Right ventricle myocardium superior (tissue), 1 donor: ENCODE measurements around the gene RTN1. TPM values are rescaled to one million over a fixed set of nuclear protein-coding genes. Genes with fewer than 3 reads are reported as not detected.

Experiments used
- ATAC-seq: fragments of 200-7000 bp; cut with Tn5 transposase; one replicate; pipeline ENCODE4 v1.9.1; 2020; ENCODE audit warnings: mild to moderate bottlenecking; ENCODE audit not compliant: poor library complexity
- DNase-seq: peaks from one replicate; pipeline ENCODE4 v3.0.0-alpha.2; 2020
- intact Hi-C: fragments of 100-400 bp; cut with DNase I; formaldehyde crosslinking; loops from one replicate; pipeline ENCODE4 v1.11.2; 2022
- total RNA-seq: library from RNA; stranded (reverse); fragmentation: NEBNext Ultra II Directional; extraction: Animal tissue kit (Norgen Biotek cat#: 25700); gene quantifications from one replicate; pipeline ENCODE4 v1.2.1, GENCODE V29; 2021
- donor health status: DM: no; HTN: yes; CAD: no; lungs with severe emphysema.

The RTN1 gene
- total RNA-seq, 1 donor from 2014 or later: 1.1 TPM

GRCh38 chr14:59739794-59740193 lies 130.8 kb downstream of the RTN1 start:
- ATAC-seq (peak; percentile 51), DNase-seq (peak; percentile 49)

GRCh38 chr14:59728304-59728703 lies 142.3 kb downstream of the RTN1 start:
- DNase-seq: no peak
- intact Hi-C loops: no loop called here
- ATAC-seq: no peak

More at GRCh38 chr14:59739794-59740193, 130.8 kb downstream of the RTN1 start:
- intact Hi-C loops: no loop called here

DNA sequence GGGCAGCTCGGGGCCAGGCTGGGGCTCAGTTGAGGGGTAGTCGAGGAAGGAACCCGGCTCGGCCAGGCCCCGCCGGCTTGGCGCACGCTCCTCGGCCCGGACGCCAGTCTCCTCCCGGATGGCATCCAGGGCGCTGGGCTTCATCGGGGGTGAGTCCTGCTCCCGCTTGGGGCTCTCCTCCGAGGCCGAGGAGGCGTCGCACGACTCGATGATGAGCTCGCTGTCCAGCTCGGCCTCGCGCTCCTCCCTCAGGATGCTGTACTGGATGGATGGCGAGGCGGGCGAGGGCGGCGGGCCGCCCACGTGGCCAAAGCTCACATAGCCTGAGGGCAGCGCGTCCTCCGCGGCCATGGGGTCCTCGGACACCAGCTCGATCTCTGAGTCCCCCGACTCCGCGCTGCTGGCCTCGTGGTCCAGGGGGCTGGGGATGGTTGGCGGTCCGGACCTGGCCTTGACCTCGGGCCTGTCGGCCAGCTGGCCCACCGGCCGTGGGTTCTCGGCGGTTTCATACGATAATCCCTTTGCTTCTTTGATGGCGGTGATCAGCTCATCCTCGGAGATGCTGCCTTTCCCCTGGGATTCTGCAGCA lies 143.4 kb downstream of the RTN1 start:
- DNase-seq (no peak), ATAC-seq (no peak)
- intact Hi-C loops: no loop called here

DNA sequence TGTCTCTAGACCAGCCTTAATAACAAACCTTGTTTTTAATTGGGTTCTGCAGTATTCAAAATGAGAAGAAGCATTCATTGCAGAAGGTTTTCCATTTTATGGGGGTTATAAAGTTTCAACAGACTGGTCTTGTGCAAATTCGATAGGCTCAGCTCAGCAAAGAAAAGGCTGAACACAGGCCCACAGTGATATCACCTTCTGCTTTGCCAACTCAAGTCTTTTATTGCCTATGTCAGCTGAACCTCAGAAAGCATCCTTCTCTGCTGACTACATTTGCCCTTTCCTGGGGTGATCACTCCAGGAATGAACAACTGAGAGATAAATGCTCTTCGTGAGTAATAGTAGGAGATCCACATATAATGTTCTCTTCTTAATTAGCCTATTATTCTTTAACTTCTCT lies 159.5 kb downstream of the RTN1 start:
- DNase-seq: no peak
- intact Hi-C loops: no loop called here
- ATAC-seq: no peak

- ATAC-seq: no peak
- intact Hi-C loops: no loop called here
- DNase-seq: no peak
Observed at GRCh38 chr14:59707778-59708561, 162.6 kb downstream of the RTN1 start.

DNA sequence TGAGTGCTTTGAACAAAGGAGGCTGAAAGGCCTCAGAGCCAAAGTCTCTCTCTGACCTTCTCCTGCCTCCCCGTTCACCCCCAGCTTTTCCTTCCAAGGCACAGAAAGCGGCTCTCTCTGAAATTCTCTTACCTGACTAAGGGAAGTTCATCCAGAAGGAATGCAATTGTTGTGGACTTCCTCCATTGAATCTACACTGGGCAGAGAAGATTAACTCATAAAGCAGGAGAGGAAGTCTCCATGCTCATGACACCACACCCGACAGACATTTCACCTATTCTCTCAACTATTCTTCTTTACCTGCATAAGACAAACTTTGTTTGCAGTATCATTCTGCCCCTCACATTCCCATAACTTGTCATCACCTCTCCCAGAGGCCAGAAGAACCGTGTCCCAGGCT lies 164.7 kb downstream of the RTN1 start:
- intact Hi-C loops: no loop called here
- DNase-seq (no peak), ATAC-seq (no peak)

GRCh38 chr14:59705245-59705644 lies 165.3 kb downstream of the RTN1 start:
- intact Hi-C loops: no loop called here
- DNase-seq: no peak
- ATAC-seq: no peak

GRCh38 chr14:59704054-59704645 lies 166.4 kb downstream of the RTN1 start:
- DNase-seq (no peak), ATAC-seq (no peak)
- intact Hi-C loops: no loop called here

DNA sequence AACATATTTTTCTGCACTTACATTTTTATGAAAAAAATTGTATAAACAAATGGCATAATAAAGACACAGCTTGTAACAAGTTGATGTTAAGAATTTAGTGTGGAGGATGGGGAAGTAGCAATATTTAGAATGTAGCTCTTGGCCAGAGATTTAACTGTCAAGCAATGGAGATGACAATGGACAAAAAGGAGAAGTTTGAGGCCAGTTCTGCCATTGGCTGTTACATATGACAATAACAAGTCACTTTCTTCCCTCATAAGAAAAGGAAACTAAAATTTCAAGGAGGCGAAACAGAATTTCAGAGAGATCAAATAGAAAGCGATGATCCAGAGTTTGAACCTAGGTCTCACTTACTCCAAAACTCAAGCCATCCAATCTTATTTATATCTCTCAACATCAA lies 171.1 kb downstream of the RTN1 start:
- intact Hi-C loops: no loop called here
- DNase-seq (no peak), ATAC-seq (no peak)

DNA sequence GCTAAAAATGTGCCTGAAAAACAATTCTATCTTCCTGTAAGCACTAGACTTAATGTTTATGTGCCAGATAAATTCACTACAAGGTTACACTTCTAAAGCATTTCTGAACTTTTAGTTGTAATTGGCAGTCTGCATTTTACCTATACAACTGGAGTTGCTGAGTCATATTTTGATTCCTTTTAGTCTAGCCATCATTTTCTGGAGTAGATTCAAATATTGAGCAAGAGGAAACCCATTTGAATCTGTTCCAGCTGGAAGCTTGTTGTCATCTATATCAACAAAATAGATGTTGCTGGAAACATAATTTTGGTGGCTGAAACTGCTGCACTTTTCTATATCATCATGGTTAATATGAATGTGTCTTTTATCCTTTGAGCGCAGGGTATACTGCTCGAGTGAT lies 171.8 kb downstream of the RTN1 start:
- DNase-seq (no peak), ATAC-seq (no peak)
- intact Hi-C loops: no loop called here

DNA sequence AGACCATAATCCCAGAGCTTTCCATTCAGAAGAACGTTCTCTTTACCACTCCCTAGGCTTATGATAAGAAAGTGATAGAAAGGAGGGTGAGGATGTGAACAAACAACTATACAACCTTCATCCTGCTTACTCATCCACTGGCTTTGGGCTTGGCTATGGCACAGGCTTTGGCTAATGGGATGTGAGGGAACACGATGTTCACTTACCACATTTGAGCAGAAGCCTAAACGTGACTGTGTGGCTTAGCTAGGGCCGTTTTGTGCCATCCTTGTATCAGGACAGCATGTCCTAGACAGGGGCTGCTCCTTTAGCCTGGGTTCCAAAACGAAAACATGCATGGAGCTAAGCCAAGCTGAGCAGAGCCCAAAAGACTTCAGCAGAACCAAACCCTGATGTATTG lies 175.4 kb downstream of the RTN1 start:
- DNase-seq: no peak
- no peak for ATAC-seq
- intact Hi-C loops: no loop called here

- ATAC-seq (no peak), DNase-seq (no peak)
- intact Hi-C loops: no loop called here
Observed at GRCh38 chr14:59691266-59691665, 179.3 kb downstream of the RTN1 start.

DNA sequence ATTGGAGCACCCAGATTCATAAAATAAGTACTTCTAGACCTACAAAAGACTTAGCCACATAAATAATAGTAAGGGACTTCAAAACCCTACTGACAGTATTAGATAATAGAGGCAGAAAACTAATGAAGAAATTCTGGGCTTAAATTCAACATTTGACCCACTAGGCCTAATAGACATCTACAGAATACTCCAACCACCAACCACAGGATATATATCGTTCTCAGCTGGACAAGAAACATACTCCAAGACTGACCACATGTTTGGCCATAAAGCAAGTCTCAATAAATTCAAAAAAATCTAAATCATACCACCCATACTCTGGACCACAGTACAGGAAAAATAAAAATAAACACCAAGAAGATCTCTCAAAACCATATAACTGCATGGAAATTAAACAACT lies 180.2 kb downstream of the RTN1 start:
- DNase-seq (no peak), ATAC-seq (no peak)
- intact Hi-C loops: no loop called here

DNA sequence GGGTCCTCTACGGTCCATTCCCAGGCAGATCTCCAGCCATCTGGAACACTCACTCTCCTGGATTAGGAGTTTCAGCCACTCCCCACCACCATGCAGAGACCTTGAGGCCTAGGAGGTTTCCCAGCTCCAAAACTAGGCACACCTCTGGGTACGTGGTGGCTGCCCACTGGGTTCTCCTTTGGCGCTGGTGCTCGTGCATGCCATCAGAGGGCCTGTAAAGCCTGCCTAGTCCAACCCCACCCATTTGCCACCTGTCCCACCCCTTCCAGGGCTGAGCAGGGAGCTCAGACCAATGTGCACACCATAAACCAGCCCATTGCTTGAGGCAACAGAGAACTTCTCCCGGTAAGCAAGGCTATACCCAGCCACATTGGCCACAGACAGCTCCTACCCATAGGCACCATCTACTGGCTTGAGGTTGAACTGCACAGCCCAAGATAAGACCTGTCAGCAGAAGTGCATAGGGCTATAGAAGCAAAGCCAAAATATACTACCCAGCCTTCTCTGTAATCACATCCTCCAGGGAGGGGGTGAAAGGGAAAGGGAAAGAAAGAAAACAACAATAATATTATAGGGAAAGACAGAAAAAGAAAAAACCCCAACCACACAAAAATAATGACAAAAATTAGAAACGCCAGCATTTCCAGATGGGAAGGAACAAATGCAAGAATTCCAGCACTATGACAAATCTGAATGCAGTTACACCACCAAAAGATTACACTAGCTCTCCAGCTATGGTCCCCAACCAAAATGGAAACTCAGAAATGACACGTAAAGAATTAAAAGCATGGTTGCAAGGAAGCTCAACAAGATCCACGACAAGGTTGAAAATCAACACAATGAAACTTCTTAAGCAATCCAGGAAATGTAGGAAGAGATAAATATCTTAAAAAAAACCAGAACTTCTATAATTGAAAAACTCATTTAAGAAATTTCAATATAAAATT lies 182.1 kb downstream of the RTN1 start:
- ATAC-seq: peak; percentile 56
- intact Hi-C loops: no loop called here
- no peak for DNase-seq

GRCh38 chr14:59687663-59688062 lies 182.9 kb downstream of the RTN1 start:
- intact Hi-C loops: no loop called here
- ATAC-seq (no peak), DNase-seq (no peak)

DNA sequence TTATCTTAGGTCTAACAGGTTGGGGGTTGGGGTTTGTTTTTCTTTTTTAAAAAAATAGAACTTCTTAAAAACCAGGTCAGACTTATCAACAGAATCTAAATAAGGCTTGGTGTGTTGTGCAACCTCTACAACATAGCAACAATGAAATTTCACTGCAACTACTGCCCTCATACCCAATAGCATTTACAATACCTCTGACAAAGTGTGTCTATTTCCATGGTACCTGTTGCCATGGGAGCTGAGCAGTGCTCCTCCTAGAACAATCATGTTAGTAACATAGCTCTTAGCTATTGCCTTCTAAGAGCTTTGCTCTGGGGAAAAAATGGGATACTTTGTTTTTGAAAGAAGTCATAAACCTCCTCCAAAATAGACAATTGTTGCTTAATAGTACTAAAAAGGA lies 190.7 kb downstream of the RTN1 start:
- no peak for DNase-seq
- ATAC-seq: no peak
- intact Hi-C loops: no loop called here

DNA sequence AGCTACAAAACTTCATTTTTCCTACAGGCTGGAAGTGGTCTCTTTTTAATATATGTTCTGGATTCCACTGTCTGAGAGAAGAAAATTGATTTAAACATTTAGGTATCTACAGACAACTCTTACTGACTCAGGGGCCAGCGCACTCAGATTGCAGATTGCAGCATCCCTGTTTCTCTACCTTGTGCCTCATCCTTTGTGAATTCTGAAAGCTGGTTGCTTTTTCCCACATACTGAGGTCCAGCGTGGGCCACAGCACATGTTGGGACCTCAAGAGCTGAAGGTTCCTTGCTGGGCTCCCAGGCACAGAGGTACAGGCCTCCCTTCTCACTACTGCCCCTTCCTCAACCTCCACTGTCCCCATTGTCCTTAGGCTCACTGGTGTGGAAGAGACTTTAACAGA lies 192.2 kb downstream of the RTN1 start:
- intact Hi-C loops: no loop called here
- DNase-seq (no peak), ATAC-seq (no peak)

DNA sequence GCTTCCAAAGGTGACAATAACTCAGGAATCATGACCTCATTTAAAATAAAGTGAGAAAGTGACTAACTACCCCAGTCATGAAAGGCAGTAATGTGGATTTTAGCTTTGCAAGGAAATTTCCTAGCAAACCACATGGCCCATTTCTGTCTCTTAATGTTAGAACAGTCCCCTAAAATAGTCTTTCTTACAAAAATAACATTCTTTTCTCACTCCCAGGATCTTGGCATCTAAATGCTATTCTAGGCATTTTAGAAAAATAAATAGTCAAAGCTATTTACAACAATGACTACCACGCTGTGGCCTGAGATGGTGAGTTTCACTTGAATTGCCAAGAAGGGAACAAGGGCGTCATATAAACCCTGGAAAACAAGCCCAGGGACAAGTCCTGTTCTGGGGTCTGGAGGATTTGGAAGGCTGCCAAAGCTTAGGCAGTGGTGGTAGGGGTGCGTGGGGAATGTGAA lies 192.8 kb downstream of the RTN1 start:
- ATAC-seq (no peak), DNase-seq (no peak)
- intact Hi-C loops: no loop called here

- ATAC-seq (no peak), DNase-seq (no peak)
- intact Hi-C loops: no loop called here
Observed at GRCh38 chr14:59675394-59675793, 195.2 kb downstream of the RTN1 start.
